Measurements from ENCODE around the gene AQP12A.
"Not testable (repeated sequence)": the region's sequence is repeated elsewhere in the genome, so short reads cannot be mapped to it uniquely, and the experiment has no call there.

The AQP12A gene

DNA sequence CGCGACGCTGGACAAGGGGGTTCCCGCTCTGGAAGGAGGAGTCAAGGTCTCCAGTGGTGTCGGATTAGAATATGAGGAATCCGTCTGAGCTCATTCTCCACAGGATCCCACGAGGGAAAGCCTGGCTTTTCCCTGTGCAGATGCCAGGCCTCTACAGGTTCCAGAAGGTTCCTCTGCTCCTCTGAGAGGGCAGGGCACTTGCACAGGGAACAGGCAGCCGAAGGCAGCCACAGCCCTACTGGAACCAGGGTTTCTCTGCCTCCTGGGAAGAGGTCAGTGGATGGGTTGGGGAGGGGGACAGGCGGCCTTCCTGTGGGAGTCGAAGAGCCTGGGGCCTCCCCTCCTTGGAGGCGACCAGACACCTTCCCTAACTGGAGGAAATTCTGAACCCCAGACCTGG, 1.7 kb upstream of the AQP12A start:
- no peak for DNase-seq

DNA sequence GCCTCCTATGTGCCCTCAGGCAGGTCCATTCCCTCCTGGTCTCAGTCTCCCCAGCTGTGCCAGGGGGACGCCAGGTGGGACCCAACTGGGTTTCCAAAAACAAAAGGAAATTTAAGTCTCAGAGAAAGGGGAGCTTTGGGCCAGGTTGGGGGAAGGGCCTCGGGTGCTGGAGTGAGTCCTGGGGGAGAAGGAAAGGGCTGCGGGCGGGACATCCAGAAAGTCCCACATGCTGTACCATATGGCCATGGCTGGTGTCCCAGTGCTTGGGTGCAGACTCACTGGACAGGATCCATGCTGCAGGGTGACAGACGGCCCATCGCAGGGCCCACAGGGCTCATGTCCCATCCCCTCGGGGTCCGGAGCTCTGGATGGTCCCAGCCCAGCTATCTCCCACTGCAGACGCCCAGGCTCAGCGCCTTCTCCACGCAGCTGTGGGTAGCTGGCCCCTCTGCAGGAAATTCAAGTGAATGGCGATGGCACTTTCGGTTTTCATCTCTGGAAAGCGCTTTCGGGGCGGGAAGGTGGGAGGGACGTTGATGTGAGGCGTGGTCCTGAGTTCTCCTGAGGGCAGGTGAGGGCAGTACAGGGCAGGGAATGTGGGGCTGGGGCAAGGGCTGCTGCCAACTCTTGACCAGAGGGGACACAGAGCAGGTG, 1.1 kb upstream of the AQP12A start:
- not testable (repeated sequence) for DNase-seq

GRCh38 chr2:240691075-240691427, 615 bp upstream of the AQP12A start:
- DNase-seq, result not testable (repeated sequence)

DNA sequence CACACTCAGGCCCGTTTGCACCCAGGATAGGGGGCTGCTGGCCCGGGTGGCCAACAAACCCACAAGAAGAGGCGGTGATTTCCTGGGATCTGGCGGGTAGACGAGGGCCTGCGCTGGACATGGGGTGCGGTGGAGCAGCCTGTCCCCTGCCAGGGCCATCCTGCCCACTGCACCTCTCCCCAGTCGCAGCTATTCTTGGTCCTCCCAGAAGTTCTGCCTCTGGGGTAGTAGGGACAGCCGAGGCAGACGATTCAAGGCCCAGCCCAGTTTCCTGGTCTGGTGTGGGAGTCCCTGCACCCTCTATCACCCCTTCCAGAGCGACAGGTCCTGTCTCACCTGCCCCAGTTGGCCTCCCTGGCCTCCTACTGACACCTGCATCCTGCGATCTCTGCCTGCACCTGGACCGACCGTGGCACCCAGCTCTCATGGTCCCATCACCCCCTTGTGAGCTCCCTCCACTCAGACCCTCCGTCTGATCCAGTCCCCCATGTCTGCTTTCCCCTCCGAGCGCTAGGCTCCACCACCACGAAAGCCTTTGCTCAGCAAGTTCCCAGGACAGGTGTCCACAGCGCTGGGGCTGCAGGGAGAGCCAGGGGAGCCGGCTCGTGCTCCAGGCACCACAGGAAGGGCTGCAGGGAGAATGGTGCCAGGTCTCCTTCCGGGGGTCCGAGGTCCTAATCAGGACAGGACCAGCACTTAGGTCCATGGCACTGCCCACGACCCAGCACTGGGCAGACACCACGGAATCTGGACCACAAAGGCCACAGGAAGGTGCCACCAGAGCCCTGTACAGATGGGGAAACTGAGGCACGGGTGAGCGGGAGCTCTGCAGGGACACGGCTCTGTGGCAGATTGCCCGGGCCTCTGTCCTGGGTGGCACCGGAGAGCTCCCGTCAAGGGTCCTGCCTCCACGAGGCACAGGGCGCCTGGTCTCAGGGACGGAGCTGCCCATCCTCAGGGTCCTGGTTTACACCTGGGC, 1.2 kb downstream of the AQP12A start:
- not testable (repeated sequence) for DNase-seq

DNA sequence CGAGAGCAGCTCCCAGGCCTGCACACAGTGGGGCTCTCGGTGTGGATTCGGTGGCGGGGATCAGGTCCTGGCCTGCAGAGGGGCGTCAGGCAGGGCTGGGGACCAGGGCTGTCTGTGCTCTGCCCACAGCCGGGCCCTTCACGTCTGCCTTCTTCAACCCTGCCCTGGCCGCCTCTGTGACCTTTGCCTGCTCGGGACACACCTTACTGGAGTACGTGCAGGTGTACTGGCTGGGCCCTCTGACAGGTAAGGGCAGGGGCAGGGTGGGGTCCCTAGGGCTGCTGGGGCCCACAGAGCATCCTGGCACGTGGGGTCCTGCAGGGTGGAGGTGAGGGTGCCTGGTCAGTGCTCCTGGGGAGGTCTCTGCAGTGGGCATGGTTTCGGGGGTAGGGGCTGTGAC, 2.6 kb downstream of the AQP12A start:
- DNase-seq, result not testable (repeated sequence)

DNA sequence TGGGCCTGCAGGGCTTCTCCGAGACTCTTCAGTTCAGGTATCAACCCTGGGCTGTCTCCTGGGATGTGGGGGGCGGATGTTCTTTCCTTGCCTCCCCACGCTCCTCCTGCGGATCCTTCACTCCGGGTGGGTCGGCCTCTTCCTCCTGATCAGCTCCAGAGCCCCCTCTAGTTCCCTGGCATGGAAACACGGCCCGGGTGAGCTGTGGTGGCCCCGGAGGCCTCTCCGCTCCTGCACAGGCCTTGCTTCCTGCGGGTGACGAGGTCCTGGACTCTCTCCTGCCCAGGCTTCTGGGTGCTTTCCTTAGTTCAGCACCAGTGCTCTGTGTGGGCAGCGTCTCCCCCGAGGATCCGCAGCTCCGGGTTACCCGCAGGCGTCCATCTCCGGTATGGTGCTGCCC, 3.9 kb downstream of the AQP12A start:
- DNase-seq, result not testable (repeated sequence)

- not testable (repeated sequence) for DNase-seq
Observed at GRCh38 chr2:240696469-240696868, 4.8 kb downstream of the AQP12A start.

- not testable (repeated sequence) for DNase-seq
Observed at GRCh38 chr2:240698852-240699561, 7.3 kb downstream of the AQP12A start.

DNA sequence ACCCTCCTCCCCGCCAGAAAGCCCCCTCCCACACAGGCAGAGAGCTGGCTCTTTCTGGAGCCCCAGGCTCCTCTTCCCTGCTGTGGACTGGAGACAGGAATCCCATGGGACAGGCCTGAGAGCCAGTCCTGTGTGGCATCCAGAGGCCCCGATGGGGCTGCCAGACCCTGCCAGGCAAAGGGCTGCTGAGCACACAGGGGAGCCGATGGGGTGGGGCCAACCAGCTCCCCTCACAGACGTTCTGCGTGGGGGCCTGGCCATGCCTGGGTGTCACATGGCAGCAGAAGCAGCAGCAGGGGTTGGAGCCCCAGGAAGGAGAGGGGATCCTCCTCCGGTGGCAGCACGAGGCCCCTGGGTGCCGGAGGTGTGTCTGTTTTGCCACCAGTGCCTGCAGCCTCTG, 8.2 kb downstream of the AQP12A start:
- DNase-seq, result not testable (repeated sequence)

- not testable (repeated sequence) for DNase-seq
Observed at GRCh38 chr2:240700616-240701015, 8.9 kb downstream of the AQP12A start.

DNA sequence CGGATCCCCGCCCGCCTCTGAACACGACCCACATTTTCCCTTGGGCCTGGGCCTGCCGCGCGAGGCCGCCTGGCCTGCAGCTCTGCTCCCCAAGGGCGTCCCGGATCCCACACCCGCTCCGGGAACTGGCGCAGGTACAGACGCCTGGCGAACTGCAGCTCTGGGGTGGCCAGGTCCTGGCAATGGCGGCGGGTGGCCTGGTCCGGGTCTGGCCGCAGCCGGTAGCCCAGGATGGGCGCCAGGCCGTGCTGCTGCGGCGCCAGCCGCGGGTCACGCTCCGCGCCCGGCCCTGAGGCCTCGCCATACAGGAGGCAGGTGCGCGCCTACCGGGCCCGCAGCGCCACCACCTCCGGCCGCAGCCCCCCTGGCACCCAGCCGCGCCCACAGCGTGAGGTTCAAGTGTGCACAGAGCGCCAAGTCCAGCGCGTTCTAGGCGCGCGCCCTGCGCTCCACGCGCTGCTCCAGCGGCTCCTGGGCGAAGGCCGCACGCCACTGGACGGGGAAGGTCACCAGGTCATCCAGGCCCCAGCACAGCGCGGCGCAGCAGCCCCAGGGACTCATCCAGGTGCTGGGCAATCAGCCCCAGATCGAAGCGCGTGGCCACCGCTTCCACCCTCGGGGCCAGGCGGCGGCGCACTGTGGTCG, 9.5 kb downstream of the AQP12A start:
- no peak for DNase-seq

GRCh38 chr2:240701736-240702639, 10.3 kb downstream of the AQP12A start:
- no peak for DNase-seq

DNA sequence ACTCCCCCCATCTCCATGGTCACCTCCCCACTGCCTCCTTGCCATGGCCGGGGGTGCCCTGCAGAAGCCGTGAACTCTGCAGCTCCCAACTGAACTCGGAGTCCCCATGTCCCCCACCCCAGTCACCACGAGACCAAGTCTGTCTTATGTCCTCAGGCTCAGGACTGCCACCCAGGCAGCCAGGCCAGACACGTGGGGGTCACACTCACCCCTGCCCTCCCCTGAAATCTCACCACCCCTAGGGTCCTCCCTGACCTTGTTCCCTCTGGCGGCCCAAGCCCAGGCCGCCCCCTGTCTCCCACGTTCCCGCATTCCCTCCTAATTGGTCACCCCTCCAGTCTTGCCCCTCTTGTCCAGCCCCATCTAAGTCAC, 11.0 kb downstream of the AQP12A start:
- no peak for DNase-seq

DNA sequence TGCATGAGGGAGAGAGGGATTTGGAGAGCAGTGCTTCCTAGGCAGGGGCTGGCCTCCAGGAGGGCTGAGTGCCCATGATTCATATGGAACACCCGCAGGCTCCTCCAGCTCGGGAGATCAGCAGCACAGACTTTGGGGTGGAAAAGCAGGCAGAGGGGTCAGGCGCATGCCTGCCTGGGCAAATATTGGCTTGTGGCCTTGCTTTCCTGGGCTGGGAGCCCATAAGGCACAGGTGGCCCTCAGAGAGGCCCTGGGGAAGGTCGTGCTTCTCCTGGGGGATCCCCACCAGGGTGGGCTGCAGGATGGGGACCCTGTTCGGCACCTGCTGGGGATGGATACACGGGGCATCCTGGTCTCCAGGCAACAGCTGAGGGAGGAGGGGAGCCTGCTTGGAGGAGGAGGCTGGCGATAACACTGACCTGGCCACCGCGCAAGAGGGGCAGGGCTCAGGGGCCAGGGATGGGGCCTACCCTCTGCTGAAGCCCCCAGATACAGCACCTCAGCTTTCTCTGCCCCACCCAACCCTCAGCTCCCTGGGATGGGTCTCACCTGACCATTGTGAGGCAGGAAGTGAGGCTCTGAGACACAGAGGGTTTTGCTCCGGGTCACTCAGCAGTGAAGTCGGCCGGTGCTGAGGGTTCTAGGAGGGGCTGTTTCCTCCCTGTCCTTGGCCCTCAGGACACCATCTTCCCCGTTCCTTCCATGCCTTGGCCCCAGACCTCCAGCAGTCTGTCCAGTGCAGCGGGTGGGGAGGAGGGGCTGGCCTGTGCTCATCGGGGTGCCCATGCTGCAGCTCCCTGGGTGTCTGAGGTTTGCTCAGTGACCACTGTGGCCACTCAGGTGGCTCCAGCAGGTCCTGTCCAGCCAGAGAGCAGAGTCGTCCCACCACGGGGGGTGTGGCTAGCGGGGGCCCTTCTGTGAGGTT, 12.0 kb downstream of the AQP12A start:
- DNase-seq, result no peak

GRCh38 chr2:240704651-240705050, 13.0 kb downstream of the AQP12A start:
- DNase-seq, result no peak

DNA sequence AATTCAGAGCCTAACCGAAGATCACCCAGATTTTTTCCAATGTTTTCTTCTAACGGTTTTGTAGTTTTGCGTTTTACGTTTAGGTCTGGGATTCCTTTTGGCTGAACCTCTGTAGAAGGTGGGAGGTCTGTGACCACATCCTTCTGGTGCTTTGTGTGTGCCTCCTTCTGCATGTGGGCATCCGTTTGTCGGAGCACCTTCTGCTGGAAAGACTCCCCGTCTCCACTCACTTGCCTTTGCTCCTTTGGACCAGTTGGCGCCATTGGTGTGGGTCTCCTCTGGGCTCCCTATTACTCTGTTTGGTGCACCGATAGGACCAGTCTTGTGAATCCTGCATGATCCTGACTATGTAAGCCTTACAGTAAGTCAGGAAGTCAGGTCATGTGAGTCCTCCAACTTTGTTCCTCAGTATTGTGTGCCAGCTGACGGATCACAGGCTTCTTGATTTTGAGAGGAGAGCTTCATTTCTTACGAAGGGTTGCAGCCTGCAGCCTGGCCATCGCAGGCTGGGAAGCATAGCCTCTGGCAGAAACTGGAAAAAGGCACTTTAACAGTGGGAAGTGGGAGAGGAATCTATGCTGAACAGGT, 13.6 kb downstream of the AQP12A start:
- no peak for DNase-seq

GRCh38 chr2:240707043-240707756, 15.5 kb downstream of the AQP12A start:
- no peak for DNase-seq

- no peak for DNase-seq
Observed at GRCh38 chr2:240707821-240708220, 16.2 kb downstream of the AQP12A start.

DNA sequence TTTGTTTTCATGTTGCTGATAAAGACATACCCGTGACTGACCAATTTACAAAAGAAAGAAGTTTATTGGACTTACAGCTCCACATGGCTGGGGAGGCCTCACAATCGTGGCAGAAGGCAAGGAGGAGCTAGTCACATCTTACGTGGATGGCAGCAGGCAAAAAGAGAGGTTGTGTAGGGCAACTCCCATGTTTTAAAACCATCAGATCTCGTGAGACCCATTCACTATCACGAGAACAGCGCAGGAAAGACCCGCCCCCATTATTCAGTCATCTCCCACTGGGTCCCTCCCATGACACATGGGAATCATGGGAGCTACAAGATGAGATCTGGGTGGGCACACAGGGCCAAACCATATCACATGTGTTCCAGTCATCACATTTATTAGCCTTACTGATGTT, 16.8 kb downstream of the AQP12A start:
- no peak for DNase-seq

DNA sequence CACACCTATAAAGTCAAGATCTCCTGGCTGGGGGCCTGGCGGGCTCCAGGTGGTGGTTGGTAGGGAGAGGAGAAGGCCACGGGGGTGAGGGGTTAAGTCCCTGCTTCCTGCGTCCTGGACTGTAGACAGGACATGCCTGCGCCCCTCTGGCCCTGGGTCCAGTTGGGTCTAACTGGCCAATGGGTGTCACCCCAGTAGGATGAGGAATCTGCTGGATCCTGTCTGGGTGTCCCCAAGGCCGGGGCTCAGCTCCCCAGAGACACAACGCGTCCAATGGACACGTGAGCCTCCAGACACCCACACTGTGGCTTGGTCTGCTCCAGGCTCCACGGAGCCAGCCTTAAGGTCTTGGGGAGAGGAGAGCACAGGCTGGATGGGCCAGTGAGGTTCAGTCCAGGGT, 19.6 kb downstream of the AQP12A start:
- no peak for DNase-seq
